HG02870 (cell line): ENCODE measurements around the gene ANAPC5.

Experiments used
- ATAC-seq: cut with Tn5 transposase; IDR thresholded peaks from one replicate; pipeline ENCODE4 v1.9.1; 2021; ENCODE audit warnings: mild to moderate bottlenecking, moderate library complexity; ENCODE audit not compliant: unreplicated experiment

The ANAPC5 gene

GRCh38 chr12:121371404-121371803, 19.2 kb upstream of the ANAPC5 start:
- no peak for ATAC-seq

- no peak for ATAC-seq
These were observed 13.8 kb upstream of the ANAPC5 start for GRCh38 chr12:121366063-121366459.

DNA sequence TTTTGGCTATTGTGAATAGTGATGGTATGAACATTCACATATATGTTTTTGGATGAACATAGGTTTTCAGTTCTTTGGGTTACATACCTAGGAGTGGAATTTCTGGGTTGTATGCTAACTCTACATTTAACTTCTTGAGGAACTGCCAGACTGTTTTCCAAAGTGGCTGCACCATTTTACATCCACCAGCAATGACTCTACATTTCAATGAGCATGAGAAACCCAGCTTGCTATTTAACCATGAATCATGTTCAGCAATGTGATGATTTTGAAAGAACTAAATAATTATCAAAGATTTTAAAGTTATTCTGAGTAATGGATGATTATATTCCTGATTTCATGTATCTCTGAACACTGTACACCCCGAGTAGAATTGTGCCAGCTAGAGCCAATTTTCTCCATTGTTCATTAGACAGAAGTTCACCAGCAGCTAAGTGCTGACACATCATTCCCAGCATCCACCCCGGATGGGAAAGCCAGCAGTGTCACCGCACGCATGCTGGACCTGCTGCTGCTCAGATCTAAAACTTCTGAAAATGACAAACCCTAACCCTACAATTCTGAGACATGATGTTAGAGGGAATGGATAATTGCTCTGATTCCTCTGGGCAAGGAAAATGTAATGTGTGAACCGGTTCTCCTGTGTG, 13.3 kb upstream of the ANAPC5 start:
- no peak for ATAC-seq

GRCh38 chr12:121364683-121365121, 12.5 kb upstream of the ANAPC5 start:
- ATAC-seq, result no peak

DNA sequence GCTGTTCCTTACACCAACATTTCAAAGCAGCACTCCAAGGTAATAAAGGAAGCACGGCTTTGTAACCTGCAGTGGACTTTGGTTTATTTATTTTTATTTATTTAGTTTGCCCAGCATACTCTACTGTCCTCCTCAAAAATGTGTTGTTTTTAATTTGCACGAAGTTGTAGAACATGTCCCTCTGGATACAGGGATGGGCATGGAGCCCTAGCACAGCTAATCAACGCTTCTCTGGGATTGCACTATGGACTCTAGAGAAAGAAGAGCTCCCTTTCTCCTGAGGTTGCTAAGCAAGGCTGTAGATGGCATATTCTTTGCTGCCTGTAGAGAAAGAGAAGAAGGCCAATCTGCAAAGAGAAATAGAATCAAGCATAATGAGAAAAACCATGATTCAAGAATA, 5.9 kb upstream of the ANAPC5 start:
- no peak for ATAC-seq

DNA sequence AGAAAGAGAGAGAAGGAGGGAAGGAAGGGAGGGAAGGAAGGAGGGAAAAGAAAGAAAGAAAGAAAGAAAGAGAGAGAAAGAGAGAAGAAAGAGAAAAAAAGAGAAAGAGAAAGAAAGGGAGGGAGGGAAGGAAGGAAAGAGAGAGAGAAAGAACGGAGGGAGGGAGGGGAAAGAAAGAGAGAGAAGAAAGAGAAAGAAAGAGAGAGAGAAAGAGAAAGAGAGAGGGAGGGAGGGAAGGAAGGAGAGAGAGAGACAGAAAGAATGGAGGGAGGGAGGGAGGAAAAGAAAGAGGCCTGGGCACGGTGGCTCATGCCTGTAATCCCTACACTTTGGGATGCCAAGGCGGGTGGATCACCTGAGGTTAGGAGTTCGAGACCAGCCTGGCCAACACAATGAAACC, 5.1 kb upstream of the ANAPC5 start:
- ATAC-seq, result no peak

DNA sequence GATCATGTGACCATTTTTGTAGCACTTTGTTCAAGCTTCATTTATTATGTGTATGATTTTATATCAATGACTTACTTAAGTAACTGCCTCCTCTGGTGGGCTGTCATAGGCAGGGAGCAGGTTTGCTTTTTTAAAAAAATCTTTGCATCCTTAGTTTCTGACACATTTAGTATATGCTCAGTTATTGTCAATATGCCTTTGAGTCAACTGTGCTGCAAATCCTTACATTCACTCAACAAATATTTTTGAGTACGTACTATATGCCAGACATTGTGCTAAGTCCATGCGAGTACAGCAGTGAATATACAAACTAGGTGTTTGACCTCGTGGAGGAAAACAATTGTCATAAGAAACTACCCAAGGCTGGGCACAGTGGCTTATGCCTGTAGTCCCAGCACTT, 4.4 kb upstream of the ANAPC5 start:
- no peak for ATAC-seq

- ATAC-seq, result no peak
These were observed 3.6 kb upstream of the ANAPC5 start for GRCh38 chr12:121355818-121356217.

- no peak for ATAC-seq
These were observed 439 bp upstream of the ANAPC5 start for GRCh38 chr12:121352682-121353018.

DNA sequence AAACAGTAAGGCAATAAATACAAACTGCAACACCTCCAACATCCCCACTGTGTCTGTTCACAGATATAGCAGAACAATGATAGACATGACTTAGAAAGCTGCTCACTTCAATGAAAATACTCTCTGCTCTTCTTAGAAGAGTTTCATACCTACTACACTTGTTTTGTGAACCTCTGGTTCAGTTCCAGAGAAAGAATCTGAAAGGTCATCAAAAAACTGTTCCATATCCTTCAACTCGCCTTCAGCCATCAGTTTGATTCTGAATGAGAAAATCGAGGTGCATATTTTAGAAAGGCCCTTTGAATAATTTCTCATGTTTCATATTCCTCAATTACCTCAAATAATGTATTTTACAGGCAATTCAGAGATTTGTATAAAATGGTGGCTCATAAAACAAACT, 5.5 kb downstream of the ANAPC5 start:
- ATAC-seq, result no peak

DNA sequence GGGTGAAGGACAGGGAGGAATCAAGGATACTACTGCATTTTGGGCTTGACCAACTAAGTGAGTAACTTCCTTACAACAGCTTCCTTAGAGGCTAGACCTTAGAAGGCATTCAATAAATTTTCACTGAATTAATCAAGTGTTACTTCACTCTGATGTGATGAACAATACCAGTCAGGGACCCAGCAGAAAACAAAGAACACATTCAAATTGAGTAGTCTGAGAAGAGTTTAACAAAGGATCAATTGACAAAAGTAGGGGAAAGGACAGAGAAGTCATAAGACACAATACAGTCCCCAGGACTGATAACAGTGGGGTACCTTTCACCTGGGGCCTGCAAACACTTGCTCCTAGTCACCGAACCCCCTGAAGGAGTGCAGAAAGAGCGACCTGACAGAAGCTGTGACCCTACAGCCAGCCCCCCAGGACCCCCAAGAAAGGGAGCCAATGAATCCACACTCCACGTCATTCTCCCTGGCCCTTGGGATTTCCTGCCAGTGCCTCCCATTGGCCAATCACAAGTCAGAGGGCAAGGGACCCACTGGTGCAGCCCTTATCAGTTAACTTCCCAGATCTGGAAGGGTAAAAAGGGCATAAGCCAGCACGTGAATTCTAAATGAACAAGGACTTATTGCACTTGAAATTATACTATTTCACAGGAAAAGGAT, 6.9 kb downstream of the ANAPC5 start:
- ATAC-seq, result no peak

DNA sequence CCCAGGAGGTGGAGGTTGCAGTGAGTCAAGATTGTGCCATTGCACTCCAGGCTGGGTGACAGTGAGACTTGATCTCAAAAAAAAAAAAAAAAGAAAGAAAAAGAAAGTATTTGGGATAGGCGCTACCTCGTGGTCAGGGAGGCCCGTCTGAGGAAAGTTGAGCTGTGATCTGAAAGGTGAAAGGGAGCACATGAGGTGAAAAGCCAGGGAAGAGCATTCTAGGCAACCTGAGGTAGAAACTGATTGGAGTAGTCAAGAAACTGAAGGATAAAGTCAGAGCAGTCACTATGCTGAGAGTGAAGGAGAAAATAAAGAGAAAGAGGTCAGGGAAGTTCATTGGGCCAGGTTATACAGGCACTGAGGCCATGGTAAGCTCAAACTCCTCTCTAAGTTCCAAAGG, 7.7 kb downstream of the ANAPC5 start:
- ATAC-seq, result no peak

DNA sequence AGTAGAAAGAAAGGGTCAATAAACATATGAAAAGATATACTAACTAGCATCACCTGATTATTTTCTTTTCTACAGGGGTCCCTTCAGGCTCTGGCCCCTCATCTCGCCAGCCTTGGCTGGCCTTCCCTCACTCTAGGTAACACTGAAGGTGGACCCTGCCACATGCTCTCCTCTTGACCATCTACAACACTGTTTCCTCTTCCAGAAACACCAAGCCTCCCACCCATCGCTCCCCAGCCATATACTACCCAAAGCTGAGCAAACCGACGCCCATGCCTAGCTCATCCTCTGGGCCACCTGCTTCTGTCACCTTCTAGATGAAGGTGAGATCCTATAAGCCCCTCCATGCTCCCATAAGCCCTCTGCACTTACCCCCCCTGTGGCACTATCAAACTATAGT, 14.8 kb downstream of the ANAPC5 start:
- ATAC-seq, result no peak

GRCh38 chr12:121334513-121335343, 17.5 kb downstream of the ANAPC5 start:
- no peak for ATAC-seq

GRCh38 chr12:121333747-121334146, 18.5 kb downstream of the ANAPC5 start:
- no peak for ATAC-seq

GRCh38 chr12:121331248-121331647, 21.0 kb downstream of the ANAPC5 start:
- no peak for ATAC-seq

GRCh38 chr12:121330692-121331091, 21.5 kb downstream of the ANAPC5 start:
- ATAC-seq, result no peak

DNA sequence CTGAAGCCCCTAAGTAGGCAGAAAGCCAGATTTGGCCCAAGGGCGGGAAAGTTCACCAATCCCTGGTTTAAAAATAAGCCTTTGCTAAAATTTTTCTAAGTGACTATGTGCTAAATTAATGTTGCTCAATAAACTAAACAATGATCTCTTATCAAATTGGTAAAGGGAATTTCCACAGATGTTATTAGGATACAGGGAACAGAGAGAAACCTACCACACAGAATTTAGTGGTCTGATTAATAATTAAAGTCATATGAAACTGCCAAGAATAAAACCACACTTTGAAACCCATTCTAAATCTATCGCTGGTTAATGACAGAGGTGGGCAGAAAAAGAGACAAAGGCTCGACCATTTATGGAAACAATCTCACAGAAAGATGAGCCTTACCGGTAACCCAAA, 22.0 kb downstream of the ANAPC5 start:
- no peak for ATAC-seq

DNA sequence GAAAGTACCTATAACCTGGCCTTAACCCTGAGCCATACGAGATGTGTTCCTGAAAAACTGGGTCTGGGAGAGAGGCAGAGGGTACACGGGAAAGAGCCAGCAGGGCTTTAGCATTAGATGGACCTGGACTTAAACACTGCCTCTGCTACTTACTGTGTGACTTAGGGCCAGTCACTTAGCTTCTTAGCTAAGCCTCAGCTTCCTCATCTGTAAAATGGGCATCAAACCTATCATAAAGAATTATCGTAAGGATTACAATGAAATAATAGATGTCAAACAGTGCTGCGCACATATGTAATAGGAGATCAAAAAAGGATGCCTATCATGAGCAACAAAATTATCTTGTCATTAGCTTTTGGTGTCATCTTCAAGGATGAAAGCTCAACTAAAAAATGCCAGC, 23.6 kb downstream of the ANAPC5 start:
- ATAC-seq, result no peak

GRCh38 chr12:121326996-121327674, 25.1 kb downstream of the ANAPC5 start:
- ATAC-seq, result no peak

- ATAC-seq, result no peak
These were observed 26.3 kb downstream of the ANAPC5 start for GRCh38 chr12:121325922-121326396.
